Activated CD8-positive, alpha-beta memory T cell treated with anti-CD3 and anti-CD28 coated beads for 4 hours (primary cell): Measurements from ENCODE around the gene ELOA.
"Not testable (repeated sequence)": the region's sequence is repeated elsewhere in the genome, so short reads cannot be mapped to it uniquely, and the experiment has no call there.

Experiments
- DNase-seq, 2 donors: peaks; one replicate each; pipeline ENCODE4 v3.0.0-alpha.2; 2020; ENCODE audit warnings: low read depth in 2 of 2

Gene ELOA

DNA sequence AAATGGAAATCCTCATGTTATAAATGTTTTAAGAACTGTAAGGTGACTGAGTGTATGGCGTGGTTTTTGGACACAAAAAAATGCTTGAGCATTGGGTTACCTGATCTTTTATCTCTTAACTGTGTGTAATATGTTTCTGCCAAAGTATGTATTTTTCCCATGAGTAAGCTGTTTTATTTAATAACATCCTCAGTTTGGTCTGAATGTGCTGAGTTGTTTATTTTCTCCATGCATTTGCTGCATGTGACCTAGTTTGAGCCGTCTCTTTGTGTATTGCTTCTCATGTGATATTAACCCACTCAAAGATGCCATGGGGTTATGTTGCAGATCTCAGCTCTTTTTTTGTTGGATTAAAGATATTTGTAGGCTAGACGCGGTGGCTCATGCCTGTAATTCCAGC is 41.6 kb downstream of the ELOA start:
- DNase-seq = no peak

DNA sequence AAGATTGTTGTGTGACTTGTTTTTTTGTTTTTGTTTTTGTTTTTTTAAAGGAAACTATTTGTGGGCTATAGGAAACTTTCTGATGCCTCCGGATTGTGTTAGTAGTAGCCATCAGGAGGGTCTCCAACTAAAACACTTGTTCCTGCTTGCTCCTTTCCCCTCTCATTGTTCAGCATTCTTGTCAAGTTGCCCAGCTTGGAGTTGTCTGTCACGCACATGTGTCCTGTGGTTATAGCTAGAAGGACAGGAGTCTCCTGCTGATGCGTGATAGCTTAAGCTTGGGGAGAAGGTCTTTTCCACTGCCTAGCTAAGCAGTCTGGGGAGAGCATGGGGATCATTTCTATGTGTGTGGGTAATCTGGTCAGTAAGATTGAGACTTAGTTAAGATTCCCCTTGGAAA is 44.4 kb downstream of the ELOA start:
- no peak for DNase-seq

DNA sequence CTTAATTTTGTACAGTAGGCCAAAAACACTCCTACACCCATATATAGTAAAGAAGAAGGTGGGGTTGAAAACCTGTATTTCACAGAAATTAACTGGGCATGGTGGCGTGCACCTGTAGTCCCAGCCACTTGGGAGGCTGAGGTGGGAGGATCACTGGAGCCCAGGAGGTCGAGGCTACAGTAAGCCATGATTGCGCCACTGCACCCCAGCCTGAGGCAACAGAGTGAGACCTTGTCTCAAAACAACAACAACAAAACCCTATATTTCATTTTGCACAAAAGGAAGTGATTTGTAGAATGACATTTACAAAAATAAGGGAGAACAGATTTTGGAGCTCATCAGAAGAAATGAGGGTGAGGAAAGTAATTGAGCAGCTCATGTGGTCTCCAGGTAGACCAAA is 45.4 kb downstream of the ELOA start:
- no peak for DNase-seq

DNA sequence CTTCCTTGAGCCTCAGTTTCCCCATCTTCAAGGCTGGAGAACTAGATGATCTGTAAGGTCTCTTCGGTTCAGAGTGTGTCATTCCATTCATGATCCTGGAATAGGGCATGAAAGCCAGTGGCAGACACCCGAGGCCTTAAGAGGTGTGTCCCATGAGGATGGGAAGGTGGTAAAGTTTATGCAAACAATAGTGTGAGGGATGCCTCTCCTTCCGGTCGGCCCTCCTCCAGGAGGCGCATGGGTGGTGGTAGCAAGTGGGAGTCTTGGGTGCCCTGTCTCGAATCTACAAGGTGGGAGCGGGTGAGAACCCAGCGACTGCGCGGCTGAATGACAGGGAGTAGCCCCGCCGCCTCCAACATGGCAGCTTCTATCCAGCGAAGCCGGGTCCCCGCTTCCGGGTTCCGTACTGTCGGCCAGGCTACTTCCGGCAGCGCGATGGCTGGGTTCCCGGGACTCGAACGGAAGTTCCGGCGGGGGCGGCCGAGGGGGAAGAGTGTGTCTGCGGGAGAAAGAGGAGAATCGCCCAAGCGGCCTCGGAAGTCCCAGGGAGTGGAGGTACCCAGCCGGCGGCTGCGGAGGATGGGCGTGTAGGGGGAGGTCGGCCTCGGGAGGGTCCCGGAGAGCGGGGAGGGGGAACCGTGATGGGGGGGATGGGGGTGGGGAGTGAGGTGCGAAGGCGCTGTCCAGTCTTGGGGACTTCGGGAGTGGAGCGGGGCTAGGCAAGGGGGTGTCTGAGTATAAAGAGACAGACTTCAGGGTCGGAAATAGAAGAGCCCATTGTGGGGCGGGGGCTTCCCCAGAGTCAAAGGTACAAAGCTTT is 47.6 kb downstream of the ELOA start, which contains the start of gene LYPLA2:
TSS of gene LYPLA2 (plus strand) at position 450 of the 820 bp plus-strand sequence. CDS start 1,538 bp downstream, outside the sequence.
- peak; percentile 62 to 67 for DNase-seq

DNA sequence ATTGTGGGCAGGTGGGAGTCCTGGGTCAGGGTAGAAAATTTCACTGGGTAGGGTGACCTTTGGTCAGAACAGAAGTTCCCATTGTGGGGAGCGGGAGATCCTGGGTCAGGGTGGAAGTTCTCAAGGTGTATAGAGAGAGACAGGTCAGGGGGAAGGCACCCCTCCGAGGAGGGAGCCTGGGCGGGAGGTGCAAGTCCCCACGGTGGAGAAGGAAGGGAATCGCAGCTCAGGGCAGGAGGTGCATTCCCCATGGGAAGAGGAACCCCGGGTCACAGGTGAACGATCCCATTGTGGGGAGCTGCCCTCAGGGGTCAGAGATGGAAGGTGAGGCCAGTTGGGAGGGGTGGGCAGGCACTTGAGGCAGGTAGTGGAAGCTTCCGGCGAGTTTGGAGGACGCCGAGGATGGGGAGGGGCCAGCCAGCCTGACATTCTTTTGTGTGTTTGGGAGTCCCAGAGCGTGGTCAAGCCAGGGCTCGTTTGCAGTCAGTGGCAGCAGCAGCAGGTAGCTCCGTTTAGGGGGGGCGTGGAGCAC is 48.3 kb downstream of the ELOA start:
- DNase-seq = no peak

DNA sequence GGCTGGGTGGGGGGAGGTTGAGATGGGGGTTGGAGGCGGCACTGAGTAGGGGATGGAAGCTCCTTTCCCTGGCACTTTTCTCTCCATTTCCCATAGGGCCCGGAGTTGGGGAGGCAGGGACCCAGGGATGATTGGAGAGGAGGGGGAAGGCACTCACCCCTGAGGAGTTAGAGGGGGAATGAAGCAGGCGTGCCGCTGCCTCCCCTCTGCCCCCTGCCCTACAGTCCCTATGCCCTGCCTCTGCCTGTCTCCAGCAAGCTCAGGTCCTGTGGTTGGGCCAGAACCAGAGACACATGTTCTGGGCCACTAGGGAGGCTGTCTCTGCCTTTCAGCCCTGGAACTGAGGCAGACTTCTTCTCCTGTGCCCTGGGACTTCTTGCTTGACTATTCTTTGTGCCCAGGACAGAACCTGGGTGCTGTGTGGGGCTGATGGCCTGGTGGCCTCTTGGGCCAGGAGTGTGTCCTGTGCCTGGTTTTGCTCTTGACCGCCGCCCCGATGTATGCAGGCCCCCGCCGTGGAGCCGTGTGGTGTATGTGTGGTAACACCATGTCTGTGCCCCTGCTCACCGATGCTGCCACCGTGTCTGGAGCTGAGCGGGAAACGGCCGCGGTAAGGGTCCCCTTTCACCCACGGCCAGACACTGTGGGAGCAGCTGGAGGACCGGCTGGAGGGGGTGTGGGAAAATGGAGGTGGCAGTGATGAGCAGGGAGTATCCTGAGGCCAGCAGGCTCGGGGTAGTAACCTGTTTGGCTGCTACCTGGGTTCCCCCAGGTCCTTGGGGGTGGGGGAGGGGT is 49.1 kb downstream of the ELOA start:
- DNase-seq = no peak

DNA sequence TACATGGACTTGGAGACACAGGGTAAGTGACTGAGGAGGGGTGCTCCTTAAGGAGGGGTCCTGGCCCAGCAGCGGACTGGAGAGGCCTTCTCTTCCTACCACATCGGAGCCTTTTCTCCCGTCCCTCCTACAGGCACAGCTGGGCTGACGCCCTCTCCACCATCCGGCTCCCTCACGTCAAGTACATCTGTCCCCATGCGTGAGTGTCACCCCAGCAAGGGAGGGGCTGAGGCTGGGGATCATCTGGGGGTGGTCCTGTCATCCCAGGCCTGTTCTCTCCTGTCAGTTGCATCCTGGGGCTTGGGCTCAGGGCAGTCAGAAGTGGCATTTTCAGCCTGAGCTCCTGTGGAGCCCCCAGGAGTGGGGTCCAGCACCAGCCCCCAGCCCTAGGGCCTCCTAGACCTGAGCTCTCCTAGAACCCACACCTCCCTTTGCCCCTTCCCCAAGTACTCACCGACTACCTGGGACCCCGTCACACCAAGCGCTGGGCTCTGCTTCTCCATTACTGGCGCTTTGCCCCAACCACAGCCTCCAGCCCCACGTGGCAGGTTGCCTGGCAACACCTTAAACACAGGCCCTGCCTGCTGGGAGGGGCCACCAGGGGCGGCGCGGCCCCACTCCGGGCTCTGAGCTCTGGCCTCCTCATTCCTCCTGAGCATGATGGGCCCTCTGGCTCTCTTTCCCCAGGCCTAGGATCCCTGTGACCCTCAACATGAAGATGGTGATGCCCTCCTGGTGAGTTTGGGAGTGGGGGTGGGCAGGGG is 49.9 kb downstream of the ELOA start:
- no peak for DNase-seq

DNA sequence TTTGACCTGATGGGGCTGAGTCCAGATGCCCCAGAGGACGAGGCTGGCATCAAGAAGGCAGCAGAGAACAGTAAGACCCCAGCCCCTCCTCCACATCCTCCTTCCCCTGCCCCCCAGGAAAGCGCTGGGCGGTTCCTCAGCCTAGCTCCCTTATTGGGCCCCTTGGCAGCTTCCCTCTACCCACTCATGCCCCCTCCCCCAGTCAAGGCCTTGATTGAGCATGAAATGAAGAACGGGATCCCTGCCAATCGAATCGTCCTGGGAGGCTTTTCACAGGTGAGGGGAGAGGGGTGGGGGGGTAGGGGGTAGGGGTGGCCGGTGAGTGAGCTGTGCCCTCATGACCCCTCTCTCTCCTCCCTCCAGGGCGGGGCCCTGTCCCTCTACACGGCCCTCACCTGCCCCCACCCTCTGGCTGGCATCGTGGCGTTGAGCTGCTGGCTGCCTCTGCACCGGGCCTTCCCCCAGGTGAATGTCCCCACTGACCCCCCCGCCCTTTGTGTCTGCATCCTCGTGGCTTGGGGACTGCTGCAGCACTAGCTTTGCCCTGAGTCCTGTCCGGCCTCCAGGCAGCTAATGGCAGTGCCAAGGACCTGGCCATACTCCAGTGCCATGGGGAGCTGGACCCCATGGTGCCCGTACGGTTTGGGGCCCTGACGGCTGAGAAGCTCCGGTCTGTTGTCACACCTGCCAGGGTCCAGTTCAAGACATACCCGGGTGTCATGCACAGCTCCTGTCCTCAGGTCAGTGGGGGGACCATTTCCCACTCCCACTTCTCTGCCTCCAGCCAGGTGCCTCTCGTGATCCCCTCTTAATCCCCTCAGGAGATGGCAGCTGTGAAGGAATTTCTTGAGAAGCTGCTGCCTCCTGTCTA is 50.8 kb downstream of the ELOA start:
- no peak for DNase-seq

DNA sequence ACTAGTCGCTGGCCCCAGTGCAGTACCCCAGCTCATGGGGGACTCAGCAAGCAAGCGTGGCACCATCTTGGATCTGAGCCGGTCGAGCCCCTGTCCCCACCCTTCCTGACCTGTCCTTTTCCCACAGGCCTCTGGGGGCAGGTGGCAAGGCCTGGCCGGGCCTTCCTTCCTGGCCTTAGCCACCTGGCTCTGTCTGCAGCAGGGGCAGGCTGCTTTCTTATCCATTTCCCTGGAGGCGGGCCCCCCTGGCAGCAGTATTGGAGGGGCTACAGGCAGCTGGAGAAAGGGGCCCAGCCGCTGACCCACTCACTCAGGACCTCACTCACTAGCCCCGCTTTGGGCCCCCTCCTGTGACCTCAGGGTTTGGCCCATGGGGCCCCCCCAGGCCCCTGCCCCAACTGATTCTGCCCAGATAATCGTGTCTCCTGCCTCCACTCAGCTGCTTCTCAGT is 51.5 kb downstream of the ELOA start:
- DNase-seq = not testable (repeated sequence)

DNA sequence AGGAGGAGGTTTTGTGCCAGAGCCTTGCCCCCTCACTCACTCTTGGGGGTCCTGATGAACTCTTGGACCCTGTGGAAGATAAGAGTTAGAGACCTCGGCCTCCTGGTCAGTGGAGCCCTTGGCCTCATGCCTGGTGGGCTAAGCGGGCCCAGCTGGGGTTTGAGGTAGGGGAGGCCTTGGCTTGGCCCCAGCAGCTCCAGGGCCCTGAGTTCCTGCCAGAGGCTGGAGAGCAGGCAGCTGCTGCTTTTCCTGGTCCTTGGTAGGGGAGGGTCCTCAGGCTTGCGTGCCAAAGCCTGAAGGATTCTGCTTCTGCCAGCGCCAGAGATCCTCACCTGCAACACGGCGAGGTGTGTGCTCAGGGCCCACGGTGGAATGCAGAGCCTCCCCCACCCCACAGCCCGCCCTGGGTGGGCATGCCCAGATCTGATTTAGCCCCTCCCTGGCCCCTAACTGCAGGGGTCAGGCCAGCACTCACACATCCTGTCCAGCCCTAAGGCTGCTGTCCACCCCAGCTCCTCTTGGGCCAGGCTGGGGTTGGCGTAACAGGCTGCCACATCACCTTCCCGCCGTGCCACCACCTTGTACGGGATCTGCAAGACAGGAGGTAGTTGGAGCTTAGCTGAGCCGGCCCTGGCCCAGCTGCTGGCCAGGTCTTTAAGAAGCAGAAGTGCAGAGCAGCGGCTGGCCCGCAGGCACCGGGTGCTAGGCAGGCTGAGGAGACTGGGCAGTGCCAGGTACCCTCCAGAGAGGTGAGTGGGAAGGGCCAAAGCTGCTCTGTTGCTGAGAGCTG is 52.6 kb downstream of the ELOA start:
- DNase-seq = no peak

DNA sequence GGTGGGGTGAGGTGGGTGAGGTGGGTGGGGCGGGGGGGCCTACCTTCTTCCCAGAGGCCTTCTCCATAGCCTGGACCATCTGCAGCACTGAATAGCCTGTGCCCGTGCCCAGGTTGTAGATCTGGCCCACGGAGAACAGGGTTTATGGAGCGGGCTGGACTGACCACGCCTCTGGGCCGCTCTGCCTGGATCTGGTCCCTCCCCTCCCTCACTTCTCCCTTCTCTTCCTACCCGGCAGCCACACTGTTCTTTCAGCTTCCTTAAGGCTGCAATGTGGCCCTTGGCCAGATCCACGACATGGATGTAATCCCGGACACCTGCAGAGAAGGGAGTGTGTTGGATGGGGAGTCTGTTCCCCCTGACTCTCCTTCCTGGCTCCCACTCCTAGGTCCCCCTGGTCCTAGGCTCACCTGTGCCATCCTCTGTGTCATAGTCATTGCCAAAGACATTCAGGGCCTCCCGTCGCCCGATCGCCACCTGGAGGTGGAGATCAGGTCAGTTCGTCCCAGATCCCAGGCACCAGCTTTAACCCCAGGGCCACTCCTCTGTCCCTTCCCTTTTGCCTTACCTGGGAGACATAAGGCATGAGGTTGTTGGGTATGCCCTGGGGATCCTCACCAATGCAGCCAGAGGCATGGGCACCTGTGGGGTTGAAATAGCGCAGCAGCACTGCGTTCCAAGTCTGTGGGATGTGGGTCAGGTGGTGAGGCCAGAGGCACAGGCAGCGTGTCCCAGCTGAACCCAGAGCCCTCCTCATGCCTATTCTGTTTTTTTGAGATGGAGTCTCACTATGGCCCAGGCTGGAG is 53.4 kb downstream of the ELOA start:
- no peak for DNase-seq

DNA sequence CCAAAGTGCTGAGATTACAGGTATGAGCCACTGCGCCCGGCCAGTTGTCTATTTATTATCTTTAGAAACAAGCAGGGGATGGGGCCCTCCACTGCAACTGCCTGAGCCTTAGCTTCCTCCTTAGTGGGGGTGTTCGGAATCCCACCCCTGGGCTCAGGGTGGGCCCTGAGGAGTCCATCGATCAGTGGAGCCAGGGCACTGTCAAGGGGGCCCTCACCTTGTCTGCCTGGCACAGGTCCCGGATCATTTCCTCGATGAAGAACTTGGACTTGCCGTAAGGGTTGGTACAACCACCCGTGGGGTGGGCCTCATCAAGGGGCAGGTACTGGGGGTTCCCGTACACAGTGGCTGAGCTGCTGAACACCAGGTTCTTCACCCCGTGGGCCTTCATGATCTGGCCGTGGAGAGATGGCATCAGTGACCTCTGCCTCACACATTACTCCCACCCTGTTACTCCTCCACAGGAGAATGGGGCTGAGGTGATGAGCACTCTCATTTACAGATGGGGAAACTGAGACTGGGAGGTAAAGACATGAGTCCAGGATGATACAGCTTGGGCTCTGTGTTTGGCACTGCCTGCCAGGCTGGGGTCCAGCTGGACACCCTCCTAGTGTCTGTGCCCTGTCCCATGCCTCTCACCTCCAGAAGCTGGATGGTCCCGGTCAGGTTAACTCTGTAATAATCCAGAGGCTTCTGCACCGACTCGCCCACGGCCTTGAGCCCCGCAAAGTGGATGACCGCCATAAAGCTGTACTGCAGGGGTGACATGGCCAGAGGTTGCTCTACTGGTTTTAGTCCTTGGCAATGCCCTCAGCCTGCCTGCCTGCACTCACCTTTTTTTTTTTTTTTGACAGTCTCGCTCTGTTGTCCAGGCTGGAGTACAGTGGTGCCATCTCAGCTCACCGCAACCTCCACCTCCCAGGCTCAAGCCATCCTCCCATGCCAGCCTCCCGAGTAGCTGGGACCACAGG is 54.5 kb downstream of the ELOA start:
- no peak for DNase-seq

DNA sequence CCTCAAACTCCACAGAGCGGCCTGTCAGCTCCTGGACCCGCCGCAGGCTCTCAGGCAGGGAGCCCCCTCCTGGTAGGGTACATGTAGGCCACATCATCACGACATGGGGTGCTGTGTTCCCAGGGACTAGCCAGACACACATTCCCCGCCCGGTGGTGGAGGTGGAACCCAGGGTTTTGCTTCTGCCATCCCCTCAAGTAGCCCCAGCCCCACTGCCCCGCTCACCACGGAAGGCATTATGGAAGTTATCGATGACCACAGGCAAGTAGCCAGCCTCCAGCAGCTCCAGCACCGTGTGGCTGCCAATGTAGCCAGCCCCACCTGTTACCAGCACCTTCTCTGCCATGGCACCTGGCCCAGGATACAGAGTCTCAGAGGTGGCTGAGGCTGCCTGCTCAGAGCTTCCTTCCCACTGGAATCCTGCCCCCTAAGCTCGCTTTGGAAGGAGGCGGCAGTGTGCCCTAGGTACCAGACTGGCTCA is 55.4 kb downstream of the ELOA start:
- no peak for DNase-seq

DNA sequence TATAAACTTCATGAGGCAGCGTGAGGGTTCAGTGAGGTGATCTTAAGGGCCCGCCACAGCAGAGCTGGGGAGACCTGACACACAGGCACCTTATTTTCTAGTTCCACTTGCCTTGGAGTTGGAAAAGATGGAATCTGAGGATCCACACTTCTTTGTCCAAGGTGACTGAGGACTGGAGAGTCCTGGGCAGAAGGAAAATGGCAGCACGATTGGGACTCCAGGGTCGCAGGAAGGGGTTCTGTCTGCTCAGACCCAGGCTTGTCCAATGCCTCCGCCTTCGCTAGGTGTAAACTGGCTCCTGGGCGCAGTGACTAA is 55.9 kb downstream of the ELOA start:
- DNase-seq = no peak

DNA sequence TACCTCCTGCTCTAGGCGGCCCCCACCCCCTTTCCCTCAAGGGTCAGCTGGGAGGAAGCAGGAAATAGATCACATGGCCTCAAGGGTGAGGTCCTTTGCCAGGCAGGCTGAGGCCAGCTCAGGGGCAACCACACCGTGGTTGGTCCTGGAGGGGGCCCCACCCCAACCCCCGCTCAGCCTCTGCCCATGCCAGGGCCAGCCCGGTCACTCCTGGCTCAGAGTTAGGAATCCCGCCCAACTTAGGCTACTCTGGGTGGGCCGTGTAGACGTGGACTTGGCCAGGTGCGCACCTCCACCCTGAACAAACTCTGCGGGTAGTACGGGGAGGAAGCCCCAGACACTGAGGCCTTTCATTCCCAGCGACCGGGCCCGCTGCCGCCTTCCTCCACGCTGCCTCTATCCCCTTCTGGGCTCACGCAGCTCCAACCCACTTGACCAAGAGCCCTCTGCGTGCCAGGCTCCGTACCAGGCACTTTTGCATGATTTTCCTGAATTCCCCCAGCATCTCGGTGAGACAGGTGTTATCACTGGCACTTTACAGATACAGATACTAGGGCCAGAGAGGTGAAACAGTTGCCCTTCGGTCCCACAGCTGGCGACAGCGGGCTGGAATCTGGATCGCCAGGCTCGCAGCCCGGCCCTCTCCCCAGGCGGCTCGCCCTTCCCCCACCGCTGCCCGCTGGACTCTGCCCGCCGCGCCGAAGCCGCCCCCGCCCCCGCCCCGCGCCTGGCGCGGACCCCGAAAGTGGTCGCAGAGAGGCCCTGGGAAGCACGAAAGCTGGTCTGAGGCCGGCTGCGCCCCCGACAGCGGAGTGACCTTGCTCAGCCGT is 56.5 kb downstream of the ELOA start:
- DNase-seq = no peak

DNA sequence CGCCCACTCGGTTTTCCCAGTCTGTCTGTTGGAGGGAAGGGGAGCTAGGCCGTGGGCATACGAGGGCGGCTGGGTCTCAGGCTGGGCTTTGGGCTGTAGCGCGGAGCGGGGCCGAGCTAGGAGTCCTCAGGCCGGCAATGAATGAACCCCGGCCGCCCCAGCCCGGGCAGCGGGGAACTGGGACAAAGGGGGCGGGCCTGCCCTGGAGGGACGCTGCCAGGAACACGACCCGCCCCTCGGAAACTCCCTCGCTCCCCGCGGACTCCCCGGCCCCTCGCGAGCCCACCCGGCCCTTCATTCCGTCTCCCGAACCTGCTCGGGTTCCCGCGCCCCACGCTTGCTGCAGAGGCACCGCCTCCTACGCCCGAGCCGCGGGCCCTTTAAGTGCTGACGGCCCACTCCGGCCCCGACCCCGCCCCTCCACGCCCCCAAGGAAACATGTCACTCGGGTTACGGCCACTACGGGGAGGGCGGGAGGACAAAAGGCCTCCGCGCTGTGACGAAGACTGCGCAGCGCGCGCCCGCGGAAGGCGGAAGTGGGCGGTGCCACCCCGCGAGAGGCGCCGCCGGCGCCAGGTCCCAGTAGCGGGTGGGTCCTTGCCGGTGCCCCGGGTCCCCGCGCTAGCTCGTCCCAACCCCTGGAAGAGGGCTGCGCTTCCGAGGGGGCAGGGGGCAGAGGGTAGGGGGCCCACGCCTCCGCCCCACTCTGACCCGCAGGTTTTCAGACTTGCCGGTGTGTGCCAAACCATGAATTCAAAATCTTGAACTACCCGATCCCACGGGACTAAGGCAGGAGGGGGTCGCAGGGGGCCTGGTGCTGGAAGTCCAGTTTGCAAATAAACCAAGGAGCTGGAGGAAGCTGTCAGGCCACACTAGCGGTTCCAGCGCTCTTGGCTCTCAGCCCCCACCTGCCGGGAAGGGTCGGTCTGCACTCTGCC is 57.4 kb downstream of the ELOA start, which contains the start of gene GALE:
TSS of gene GALE (minus strand) at position 355 of the 938 bp plus-strand sequence. CDS start 1,747 bp downstream, outside the sequence.
- peak; percentile 95 to 98 for DNase-seq
